ENCODE measurements around the gene TIFAB.

TIFAB gene

GRCh38 chr5:135443161-135443960 is 8.8 kb downstream of the TIFAB start:
- no peak for DNase-seq (ENCODE audit: low read depth, low spot score)

- no peak for DNase-seq (ENCODE audit: low read depth, low spot score)
Measured at GRCh38 chr5:135442431-135443160, 9.6 kb downstream of the TIFAB start.

GRCh38 chr5:135441919-135442318 is 10.2 kb downstream of the TIFAB start:
- DNase-seq (ENCODE audit: low read depth, low spot score): no peak

GRCh38 chr5:135441350-135441831 is 10.8 kb downstream of the TIFAB start:
- no peak for DNase-seq (ENCODE audit: low read depth, low spot score)

- DNase-seq (ENCODE audit: low read depth, low spot score): no peak
Measured at GRCh38 chr5:135440916-135441315, 11.2 kb downstream of the TIFAB start.

GRCh38 chr5:135439231-135440205 is 12.6 kb downstream of the TIFAB start:
- DNase-seq (ENCODE audit: low read depth, low spot score): no peak

- no peak for DNase-seq (ENCODE audit: low read depth, low spot score)
Measured at GRCh38 chr5:135438636-135439221, 13.4 kb downstream of the TIFAB start.

- DNase-seq (ENCODE audit: low read depth, low spot score): no peak
Measured at GRCh38 chr5:135437796-135438560, 14.2 kb downstream of the TIFAB start.

- DNase-seq (ENCODE audit: low read depth, low spot score): no peak
Measured at GRCh38 chr5:135437422-135437795, 14.7 kb downstream of the TIFAB start.

- no peak for DNase-seq (ENCODE audit: low read depth, low spot score)
Measured at GRCh38 chr5:135436951-135437418, 15.2 kb downstream of the TIFAB start.

- DNase-seq (ENCODE audit: low read depth, low spot score): no peak
Measured at GRCh38 chr5:135435467-135436330, 16.5 kb downstream of the TIFAB start.

- no peak for DNase-seq (ENCODE audit: low read depth, low spot score)
Measured at GRCh38 chr5:135434591-135435466, 17.3 kb downstream of the TIFAB start.

GRCh38 chr5:135433681-135434426 is 18.3 kb downstream of the TIFAB start:
- DNase-seq (ENCODE audit: low read depth, low spot score): no peak

- no peak for DNase-seq (ENCODE audit: low read depth, low spot score)
Measured at GRCh38 chr5:135432113-135432512, 20.0 kb downstream of the TIFAB start.

- no peak for DNase-seq (ENCODE audit: low read depth, low spot score)
Measured at GRCh38 chr5:135430135-135430437, 22.1 kb downstream of the TIFAB start.

- no peak for DNase-seq (ENCODE audit: low read depth, low spot score)
Measured at GRCh38 chr5:135429301-135430134, 22.6 kb downstream of the TIFAB start.

GRCh38 chr5:135428586-135428985 is 23.6 kb downstream of the TIFAB start:
- no peak for DNase-seq (ENCODE audit: low read depth, low spot score)

Data from iPS DF 19.7 (cell line).